Measurements from ENCODE around the gene INTS2.

The INTS2 gene

DNA sequence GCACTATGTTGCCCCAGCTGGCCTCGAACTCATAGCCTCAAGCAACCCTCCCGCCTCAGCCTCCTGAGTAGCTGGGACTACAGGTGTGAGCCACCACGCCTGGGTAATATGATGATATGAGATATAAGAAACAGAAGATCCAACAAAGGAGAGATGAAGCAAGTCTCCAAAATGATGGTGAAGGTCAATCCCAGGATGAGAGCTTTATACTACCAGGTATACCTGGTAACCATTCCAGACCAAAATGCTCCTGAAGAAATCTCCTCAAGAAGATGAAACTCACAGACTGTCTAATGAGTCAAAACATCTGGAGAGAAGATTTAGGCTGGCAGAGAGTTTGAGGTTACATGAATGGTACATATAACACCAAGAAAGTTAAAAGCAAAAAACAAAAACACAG is 24.5 kb downstream of the INTS2 start:
- TF ChIP-seq ZNF8 (CRISPR knock-in tag; IDR thresholded peaks at IDR 0.05) (no peak), BACH2 (CRISPR knock-in tag; IDR thresholded peaks at IDR 0.05; ENCODE audit: borderline replicate concordance) (no peak), ZFP30 (CRISPR knock-in tag; IDR thresholded peaks at IDR 0.05) (no peak), SNAI2 (CRISPR knock-in tag; IDR thresholded peaks at IDR 0.05) (no peak), TOX (CRISPR knock-in tag; IDR thresholded peaks at IDR 0.05; ENCODE audit: borderline replicate concordance) (no peak), ISL1 (CRISPR knock-in tag; IDR thresholded peaks at IDR 0.05) (no peak), PPARA (CRISPR knock-in tag; IDR thresholded peaks at IDR 0.05; ENCODE audit: borderline replicate concordance) (no peak), ESRRG (CRISPR knock-in tag; IDR thresholded peaks at IDR 0.05) (no peak)
- TF ChIP-seq, protein P1, sequence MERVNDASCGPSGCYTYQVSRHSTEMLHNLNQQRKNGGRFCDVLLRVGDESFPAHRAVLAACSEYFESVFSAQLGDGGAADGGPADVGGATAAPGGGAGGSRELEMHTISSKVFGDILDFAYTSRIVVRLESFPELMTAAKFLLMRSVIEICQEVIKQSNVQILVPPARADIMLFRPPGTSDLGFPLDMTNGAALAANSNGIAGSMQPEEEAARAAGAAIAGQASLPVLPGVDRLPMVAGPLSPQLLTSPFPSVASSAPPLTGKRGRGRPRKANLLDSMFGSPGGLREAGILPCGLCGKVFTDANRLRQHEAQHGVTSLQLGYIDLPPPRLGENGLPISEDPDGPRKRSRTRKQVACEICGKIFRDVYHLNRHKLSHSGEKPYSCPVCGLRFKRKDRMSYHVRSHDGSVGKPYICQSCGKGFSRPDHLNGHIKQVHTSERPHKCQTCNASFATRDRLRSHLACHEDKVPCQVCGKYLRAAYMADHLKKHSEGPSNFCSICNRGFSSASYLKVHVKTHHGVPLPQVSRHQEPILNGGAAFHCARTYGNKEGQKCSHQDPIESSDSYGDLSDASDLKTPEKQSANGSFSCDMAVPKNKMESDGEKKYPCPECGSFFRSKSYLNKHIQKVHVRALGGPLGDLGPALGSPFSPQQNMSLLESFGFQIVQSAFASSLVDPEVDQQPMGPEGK (CRISPR knock-in tag; IDR thresholded peaks at IDR 0.05; ENCODE audit: borderline replicate concordance): no peak
- TF ChIP-seq, protein P2, sequence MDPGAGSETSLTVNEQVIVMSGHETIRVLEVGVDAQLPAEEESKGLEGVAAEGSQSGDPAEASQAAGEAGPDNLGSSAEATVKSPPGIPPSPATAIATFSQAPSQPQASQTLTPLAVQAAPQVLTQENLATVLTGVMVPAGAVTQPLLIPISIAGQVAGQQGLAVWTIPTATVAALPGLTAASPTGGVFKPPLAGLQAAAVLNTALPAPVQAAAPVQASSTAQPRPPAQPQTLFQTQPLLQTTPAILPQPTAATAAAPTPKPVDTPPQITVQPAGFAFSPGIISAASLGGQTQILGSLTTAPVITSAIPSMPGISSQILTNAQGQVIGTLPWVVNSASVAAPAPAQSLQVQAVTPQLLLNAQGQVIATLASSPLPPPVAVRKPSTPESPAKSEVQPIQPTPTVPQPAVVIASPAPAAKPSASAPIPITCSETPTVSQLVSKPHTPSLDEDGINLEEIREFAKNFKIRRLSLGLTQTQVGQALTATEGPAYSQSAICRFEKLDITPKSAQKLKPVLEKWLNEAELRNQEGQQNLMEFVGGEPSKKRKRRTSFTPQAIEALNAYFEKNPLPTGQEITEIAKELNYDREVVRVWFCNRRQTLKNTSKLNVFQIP (CRISPR knock-in tag; IDR thresholded peaks at IDR 0.05; ENCODE audit: borderline replicate concordance, low read depth): no peak
- no peak for ATAC-seq

DNA sequence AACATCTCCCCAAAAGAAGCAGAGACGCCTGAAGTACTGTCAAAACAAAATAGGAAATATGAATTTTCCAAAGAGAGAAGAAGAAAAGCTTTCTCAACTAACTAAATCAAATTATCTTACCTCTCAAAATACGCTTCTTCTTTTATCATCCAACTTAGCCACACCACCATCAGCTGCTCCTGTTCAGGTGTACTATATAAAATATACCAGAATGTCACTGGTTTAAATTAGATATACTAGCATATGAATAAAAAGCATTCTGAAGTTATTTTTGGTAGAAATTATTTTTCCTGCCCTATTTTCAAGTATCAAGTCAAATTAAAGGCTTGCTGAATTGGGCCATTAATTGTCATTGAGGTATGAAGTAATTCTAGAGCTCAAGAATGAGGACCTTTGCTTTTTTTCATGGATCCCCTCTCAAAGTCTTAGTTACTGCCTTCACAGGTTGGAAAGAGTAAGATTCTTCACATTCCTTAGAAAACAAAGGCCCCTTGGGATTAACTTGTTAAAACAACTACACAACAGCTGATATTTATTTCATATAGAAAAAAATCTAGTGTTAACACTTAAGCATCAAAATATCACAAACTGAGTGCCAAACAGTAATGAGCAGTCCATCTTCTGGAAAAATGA is 30.1 kb downstream of the INTS2 start:
- TF ChIP-seq TOX (CRISPR knock-in tag; IDR thresholded peaks at IDR 0.05; ENCODE audit: borderline replicate concordance) (no peak), BACH2 (CRISPR knock-in tag; IDR thresholded peaks at IDR 0.05; ENCODE audit: borderline replicate concordance) (no peak), ESRRG (CRISPR knock-in tag; IDR thresholded peaks at IDR 0.05) (no peak), PPARA (CRISPR knock-in tag; IDR thresholded peaks at IDR 0.05; ENCODE audit: borderline replicate concordance) (no peak), ISL1 (CRISPR knock-in tag; IDR thresholded peaks at IDR 0.05) (no peak), ZNF565 (CRISPR knock-in tag; conservative IDR thresholded peaks at IDR 0.05; ENCODE audit: low read depth) (no peak), RARB (CRISPR knock-in tag; IDR thresholded peaks at IDR 0.05) (no peak), ZFP30 (CRISPR knock-in tag; IDR thresholded peaks at IDR 0.05) (no peak), ZC3H10 (CRISPR knock-in tag; IDR thresholded peaks at IDR 0.05) (no peak), CSDC2 (CRISPR knock-in tag; IDR thresholded peaks at IDR 0.05) (no peak)
- TF ChIP-seq, protein P3, sequence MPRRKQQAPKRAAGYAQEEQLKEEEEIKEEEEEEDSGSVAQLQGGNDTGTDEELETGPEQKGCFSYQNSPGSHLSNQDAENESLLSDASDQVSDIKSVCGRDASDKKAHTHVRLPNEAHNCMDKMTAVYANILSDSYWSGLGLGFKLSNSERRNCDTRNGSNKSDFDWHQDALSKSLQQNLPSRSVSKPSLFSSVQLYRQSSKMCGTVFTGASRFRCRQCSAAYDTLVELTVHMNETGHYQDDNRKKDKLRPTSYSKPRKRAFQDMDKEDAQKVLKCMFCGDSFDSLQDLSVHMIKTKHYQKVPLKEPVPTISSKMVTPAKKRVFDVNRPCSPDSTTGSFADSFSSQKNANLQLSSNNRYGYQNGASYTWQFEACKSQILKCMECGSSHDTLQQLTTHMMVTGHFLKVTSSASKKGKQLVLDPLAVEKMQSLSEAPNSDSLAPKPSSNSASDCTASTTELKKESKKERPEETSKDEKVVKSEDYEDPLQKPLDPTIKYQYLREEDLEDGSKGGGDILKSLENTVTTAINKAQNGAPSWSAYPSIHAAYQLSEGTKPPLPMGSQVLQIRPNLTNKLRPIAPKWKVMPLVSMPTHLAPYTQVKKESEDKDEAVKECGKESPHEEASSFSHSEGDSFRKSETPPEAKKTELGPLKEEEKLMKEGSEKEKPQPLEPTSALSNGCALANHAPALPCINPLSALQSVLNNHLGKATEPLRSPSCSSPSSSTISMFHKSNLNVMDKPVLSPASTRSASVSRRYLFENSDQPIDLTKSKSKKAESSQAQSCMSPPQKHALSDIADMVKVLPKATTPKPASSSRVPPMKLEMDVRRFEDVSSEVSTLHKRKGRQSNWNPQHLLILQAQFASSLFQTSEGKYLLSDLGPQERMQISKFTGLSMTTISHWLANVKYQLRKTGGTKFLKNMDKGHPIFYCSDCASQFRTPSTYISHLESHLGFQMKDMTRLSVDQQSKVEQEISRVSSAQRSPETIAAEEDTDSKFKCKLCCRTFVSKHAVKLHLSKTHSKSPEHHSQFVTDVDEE (CRISPR knock-in tag; IDR thresholded peaks at IDR 0.05): no peak
- TF ChIP-seq, protein P4, sequence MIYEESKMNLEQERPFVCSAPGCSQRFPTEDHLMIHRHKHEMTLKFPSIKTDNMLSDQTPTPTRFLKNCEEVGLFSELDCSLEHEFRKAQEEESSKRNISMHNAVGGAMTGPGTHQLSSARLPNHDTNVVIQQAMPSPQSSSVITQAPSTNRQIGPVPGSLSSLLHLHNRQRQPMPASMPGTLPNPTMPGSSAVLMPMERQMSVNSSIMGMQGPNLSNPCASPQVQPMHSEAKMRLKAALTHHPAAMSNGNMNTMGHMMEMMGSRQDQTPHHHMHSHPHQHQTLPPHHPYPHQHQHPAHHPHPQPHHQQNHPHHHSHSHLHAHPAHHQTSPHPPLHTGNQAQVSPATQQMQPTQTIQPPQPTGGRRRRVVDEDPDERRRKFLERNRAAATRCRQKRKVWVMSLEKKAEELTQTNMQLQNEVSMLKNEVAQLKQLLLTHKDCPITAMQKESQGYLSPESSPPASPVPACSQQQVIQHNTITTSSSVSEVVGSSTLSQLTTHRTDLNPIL (CRISPR knock-in tag; IDR thresholded peaks at IDR 0.05; ENCODE audit: low read depth): no peak
- TF ChIP-seq, protein P2 (CRISPR knock-in tag; IDR thresholded peaks at IDR 0.05; ENCODE audit: borderline replicate concordance, low read depth): no peak

DNA sequence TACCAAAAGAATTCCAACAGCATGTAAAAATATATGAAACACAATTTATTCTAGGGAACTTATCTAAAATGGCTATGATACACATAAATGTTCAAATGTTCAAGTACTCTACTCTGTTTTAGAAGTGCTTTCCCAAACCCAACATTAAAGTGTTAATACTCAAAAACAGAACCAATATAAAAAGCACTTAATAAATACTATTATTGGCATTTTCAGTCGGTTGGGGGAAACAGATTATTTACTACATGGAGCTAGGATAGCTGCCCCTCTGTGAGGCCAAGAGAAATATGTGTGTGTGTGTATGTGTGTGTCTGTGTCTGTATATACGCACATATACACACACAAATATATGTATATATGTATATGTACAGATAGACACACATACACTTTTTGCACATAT is 32.4 kb downstream of the INTS2 start:
- no peak for ATAC-seq
- no peak for TF ChIP-seq OSR1 (CRISPR knock-in tag; IDR thresholded peaks at IDR 0.05)
- TF ChIP-seq, protein P3 (CRISPR knock-in tag; IDR thresholded peaks at IDR 0.05): no peak
- TF ChIP-seq ZC3H10 (CRISPR knock-in tag; IDR thresholded peaks at IDR 0.05): no peak
- TF ChIP-seq ZNF70 (CRISPR knock-in tag; IDR thresholded peaks at IDR 0.05): no peak
- TF ChIP-seq, protein P4 (CRISPR knock-in tag; IDR thresholded peaks at IDR 0.05; ENCODE audit: low read depth): no peak
- TF ChIP-seq, protein P1 (CRISPR knock-in tag; IDR thresholded peaks at IDR 0.05; ENCODE audit: borderline replicate concordance): no peak
- no peak for TF ChIP-seq ESRRG (CRISPR knock-in tag; IDR thresholded peaks at IDR 0.05)
- TF ChIP-seq SNAI2 (CRISPR knock-in tag; IDR thresholded peaks at IDR 0.05): no peak
- no peak for TF ChIP-seq ZNF565 (CRISPR knock-in tag; conservative IDR thresholded peaks at IDR 0.05; ENCODE audit: low read depth)
- TF ChIP-seq ZFP30 (CRISPR knock-in tag; IDR thresholded peaks at IDR 0.05): no peak
- no peak for TF ChIP-seq RARB (CRISPR knock-in tag; IDR thresholded peaks at IDR 0.05)
- no peak for TF ChIP-seq ARNTL (CRISPR knock-in tag; IDR thresholded peaks at IDR 0.05; ENCODE audit: borderline replicate concordance, low read depth)
- no peak for TF ChIP-seq ZNF8 (CRISPR knock-in tag; IDR thresholded peaks at IDR 0.05)
- no peak for TF ChIP-seq BACH2 (CRISPR knock-in tag; IDR thresholded peaks at IDR 0.05; ENCODE audit: borderline replicate concordance)

More for the DNA sequence above, 30.1 kb downstream of the INTS2 start:
- ATAC-seq: no peak
